ENCODE data around the gene SLC13A5.
"Not testable (repeated sequence)": the region's sequence is repeated elsewhere in the genome, so short reads cannot be mapped to it uniquely, and the experiment has no call there.

Gene SLC13A5

DNA sequence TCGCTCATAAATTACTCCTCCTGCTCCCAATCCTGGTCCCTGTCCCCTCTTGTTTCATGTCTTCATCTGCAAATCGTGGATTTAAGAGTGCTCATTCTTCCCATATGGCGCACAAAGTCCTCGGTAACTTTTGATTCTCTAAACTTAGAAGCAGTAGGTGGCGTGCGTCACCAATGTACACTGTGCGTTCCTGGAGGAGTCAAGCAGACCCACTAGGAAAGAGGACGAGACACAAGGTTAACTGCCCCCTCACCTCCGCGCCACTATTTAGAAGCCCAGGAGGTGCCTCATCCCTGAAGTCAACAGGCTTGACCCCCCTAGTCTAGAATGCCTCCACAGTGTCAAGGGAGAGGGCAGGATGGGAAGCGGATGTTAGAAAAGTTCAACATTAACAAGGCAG, 2.9 kb downstream of the SLC13A5 start:
- no peak for DNase-seq

DNA sequence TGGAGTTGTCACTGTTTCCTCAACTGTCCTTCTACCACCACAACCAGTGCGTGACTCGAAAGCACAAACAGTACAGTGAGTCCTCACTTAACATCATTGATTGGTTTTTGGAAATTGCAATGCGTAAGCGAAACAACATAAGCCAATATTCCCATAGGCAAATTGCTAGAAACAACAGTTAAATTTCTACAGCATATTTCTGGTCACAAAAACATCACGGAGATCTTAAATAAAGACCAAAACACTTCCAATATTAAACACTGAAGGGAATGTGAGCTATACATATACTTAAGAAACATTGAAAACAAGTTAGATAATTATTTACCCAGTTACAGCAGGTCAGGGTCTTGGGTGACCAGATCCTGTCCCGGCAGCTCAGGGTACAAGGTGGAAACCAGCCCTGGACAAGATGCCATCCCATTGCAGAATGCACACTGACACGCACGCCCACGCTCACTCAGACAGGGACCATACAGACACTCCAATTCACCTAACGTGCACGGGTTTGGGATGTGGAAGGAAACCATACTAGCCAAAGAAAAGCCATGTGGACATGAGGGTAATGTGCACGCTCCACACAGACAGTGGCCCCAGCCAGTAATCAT, 4.7 kb downstream of the SLC13A5 start:
- no peak for DNase-seq

DNA sequence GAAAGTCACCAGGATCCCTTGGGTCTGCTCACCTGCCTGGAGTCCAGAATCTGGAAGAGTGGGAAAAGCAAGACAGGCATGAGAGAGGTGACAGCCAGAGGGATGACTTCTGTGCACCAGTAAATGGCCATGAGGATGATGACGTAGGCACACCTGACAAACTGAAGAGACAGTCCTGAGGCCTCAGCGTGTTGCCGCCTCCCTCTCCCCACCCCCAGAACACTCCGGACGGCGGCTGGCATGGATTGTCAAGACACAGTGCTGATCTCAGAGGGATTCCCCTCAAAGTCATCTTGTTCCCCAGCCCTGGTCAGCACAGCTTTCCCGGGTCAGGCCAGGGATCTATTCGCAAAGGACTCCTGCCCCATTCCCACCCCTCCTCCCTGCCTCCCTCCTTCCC, 6.2 kb downstream of the SLC13A5 start:
- DNase-seq = no peak

GRCh38 chr17:6706499-6706898, 6.7 kb downstream of the SLC13A5 start:
- no peak for DNase-seq

DNA sequence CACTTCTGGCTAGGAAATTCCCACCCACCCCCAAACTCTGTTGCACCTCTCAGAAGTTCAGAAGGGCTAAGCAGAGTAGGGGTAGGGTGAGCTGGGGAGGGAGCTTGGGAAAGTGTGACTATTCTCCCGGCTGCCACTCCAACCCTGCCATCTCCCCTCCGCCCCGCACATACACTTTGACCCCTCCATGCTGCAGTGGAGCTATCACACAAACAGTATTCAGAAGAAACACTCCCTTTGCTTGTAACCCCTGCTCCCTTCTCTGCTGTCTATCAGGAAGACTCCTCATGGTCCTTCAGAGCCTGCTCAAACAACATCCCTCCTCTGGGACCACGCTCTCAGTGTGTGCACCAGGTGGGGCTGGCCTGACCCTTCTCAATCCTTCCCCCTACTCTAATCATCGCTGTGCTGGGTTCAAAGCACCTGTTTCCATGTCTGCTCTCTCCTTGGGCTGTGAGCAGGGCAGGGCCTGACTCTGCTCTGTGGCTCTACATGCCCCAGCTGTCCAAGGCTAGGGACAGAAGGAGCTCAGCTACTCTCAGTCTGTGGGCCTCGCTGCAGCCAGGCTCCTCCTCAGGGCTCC, 8.6 kb downstream of the SLC13A5 start:
- DNase-seq = no peak

GRCh38 chr17:6703751-6704150, 9.4 kb downstream of the SLC13A5 start:
- DNase-seq = no peak

- no peak for DNase-seq
Observed at GRCh38 chr17:6702567-6703215, 10.5 kb downstream of the SLC13A5 start.

- DNase-seq = no peak
Observed at GRCh38 chr17:6701719-6702118, 11.4 kb downstream of the SLC13A5 start.

DNA sequence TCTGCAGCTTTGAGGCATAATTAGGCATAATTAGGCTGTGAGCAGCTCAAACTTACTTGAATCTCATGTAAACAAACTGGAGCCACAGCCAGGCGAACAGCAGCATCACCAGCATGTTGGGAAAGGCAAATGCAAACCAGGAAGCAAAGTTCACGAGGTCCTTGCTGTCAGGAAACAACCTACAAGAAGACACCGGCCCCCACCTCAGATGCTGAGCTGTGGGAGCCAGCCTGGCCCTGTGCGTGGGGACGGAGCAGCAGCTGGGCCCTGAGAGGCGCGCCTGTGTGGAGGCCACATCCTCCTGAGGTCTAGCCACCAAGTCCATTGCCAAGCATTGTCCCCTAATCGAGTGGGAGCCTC, 12.2 kb downstream of the SLC13A5 start:
- DNase-seq = no peak

- DNase-seq = no peak
Observed at GRCh38 chr17:6699997-6700947, 12.9 kb downstream of the SLC13A5 start.

DNA sequence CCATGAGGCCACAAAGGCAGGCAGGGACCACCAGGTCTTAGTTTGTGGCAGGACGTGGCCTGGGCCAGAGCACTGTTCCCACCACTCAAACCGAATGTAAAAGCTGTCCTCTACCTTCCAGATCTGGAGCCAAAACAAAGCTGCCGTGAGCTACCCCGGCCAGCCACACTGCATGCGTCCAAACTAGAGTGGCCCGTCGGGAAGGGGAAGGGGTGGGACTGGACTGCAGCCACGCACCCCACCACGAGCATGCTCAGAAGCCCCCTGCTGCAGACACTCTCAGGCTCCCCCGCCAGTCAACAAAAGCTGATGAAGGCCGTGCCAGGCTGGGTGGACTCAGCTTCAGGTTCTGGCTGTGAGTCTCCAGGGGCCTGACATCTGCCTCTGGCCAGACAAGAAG, 15.2 kb downstream of the SLC13A5 start:
- no peak for DNase-seq

DNA sequence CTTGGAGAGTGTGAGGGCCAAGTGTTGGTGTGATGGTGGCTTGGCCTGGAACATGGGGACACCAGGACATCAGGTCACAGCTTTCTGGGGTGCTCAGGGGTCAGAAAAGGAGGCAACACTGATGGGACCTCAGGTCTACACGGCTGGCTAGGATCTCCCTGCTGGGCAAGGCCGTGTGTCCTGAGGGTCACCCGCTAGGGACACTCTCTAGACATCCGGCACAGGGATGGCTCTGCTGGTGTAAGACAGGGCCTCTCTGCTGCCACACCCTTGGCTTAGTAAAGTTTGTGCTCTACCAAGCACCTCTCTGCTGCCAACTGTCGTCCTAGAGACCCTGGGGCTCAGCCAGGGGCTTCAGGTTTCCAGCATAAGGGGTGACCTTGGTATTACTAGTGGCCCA, 16.3 kb downstream of the SLC13A5 start:
- no peak for DNase-seq

GRCh38 chr17:6695565-6695964, 17.6 kb downstream of the SLC13A5 start:
- no peak for DNase-seq

GRCh38 chr17:6695051-6695450, 18.1 kb downstream of the SLC13A5 start:
- no peak for DNase-seq

DNA sequence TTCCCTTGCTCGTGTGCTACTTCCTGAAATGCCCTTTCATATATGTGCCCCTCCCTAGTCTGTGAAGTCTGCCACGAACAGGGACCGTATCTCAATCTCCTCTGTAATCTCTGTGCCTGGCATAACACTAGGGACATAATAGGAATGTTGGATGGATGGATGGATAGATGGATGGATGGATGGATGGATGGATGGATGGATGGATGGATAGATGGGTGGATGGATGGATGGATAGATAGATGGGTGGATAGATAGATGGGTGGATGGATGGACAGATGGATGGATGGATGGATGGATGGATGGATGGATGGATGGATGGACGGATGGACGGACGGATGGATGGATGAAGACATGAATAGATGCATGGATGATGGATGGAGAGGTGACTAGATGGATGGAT, 21.2 kb downstream of the SLC13A5 start:
- not testable (repeated sequence) for DNase-seq

GRCh38 chr17:6691546-6691945, 21.6 kb downstream of the SLC13A5 start:
- no peak for DNase-seq

DNA sequence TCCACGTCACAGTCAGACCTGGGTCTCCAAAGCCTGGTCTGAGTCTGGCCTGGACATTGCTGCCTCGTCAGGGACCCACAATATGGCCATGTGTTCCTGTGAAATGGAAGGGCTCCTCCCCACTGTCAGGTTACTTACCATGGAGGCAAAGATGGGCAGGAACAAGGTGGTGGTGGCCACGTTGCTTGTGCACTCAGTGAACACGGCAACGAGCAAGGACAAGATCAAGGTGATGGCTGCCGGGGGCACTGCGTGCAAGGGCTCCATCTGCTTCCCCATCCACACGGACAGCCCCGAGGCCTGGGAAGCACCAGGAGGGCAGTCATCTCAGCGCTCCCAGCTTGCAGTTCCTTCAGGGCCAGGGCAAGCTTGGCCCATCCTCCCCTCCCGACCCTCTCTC, 22.5 kb downstream of the SLC13A5 start:
- no peak for DNase-seq

DNA sequence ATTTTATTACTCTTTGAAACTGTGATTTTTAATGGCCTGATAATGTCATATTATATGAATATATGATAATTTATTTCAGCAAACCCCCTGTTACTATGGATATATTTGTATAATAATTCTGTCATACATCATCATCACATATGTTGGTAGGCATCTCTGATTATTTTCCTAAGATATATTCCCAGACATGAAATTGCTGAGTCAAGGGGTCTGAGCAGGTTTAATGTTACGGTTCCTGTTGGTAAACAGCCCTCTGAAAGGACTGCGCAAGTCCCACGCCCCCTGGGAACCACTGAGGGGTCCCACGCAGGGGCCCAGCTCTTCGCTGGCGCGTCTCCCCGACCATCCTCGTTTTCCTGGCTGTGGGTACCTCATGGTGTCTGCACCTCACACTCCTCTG, 24.2 kb downstream of the SLC13A5 start:
- no peak for DNase-seq

- DNase-seq = no peak
Observed at GRCh38 chr17:6686026-6686425, 27.1 kb downstream of the SLC13A5 start.

GRCh38 chr17:6684881-6685767, 28.0 kb downstream of the SLC13A5 start:
- no peak for DNase-seq

DNA sequence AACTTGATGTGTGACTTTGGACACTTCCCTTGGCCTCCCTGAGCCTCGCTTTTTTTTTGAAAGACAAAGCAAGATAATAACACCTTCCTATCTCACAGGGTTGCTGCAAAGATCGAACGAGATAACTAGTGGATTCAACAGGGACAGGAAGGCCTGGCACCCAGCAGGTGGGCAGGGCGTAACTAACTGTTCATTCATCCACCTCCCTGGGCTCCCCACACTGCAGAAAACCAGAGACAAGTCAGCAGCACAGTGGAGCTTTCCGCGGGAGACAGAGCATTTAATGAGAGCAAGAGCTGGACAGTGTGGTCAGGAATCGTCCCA, 28.7 kb downstream of the SLC13A5 start:
- no peak for DNase-seq

GRCh38 chr17:6683730-6684459, 29.3 kb downstream of the SLC13A5 start:
- no peak for DNase-seq

Measured in DMS79 (cell line).